NCI-H345 treated with DMSO at 0.1 percent for 48 hours (cell line): ENCODE measurements around the gene SLC25A26.

Experiments
- DNase-seq: peaks from one replicate; lab custom pipeline; 2025; ENCODE audit not compliant: unreplicated experiment; lab: John Stamatoyannopoulos, UW

SLC25A26 gene

GRCh38 chr3:66367979-66368378 lies 147.2 kb downstream of the SLC25A26 start:
- DNase-seq: no peak

DNA sequence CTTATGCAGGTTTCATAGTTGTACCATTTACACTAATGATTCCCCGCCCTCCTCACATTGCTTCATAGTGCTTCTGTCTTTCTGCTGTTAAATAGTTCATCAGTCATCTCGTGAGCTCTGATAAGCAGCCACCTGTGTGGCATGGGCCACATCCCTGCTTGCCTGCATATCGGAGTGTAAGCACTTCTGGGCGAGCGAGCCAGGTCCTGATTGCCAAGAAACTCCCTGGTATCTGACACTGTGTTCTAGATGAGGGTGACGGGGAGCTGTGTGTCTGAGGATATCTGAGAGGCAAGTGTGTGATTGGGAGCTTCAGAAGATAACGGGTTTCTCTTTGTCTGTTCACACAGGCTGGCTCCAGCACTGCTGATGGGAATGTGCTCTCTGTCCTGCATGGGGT lies 149.4 kb downstream of the SLC25A26 start:
- no peak for DNase-seq

DNA sequence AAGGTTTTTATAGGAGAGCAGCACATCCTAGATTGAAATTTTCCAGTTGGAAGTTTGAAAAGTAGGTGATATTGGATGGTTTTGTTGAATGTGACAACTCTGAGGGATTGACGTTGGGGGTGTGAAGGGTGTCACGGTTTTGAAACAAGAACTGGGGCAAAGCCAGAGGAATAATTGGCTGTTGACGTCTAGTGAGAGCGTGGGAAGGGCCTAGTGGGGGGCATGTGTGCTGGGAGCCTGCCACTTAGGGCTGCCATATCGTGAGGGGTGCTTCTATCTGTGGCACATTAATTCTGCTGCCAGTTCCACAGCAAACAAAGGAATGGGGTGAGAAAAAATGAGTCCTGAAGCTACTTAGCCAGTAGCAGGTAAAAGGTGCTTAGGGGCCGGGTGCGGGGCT lies 150.6 kb downstream of the SLC25A26 start:
- DNase-seq: no peak

DNA sequence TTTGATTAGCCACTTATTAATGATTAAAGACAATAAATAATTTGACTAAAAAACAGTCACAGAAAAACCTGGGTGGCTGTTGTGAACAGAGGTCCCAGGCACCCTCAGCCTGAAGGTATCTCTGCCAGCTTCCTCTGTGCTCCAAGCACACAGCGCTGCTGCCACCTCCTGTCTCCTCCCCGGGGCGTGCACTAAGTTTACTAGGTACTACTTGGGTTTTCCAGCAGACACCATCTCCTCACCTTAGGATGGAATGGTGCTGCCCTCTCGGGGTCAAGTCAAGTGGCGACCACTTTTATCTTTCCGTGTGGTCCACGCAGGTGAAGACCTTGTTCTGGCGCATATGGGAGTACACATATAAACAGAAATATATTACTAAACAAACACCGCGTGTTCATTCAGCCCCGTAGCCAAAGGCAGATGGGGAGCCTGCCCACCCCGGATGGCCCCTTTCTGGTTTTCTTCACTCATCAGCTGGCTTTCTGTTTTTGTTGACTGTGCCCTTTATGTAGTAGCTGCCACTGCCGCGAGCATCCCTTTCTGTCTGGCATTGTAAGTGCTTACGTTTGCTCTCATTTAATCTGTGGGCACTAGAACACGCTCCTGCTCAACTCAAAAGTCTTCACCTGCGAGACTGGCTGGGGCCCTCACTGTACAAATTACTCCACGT lies 152.0 kb downstream of the SLC25A26 start:
- DNase-seq: no peak

GRCh38 chr3:66376568-66376967 lies 155.8 kb downstream of the SLC25A26 start:
- no peak for DNase-seq

DNA sequence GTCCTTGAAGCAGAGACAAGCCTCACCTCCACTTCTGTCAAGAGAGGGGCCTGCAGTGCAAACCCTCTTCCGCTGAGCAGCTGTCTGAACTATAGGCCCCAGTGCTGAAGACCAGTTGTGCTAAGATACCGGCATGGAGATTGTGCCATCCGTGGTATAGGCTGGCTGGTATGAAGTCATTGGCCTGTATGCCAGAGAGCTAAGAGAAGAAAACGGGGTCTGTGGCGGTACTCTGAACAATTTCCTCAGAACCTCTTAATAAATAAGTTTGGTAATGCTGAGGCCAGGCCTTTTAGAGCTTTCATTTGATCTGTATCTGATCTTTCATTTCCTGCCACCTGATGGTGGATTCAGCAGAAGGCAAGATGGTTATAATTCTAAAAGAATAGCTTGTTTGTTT lies 157.0 kb downstream of the SLC25A26 start:
- no peak for DNase-seq

GRCh38 chr3:66378256-66378655 lies 157.5 kb downstream of the SLC25A26 start:
- no peak for DNase-seq

- DNase-seq: no peak
Measured at GRCh38 chr3:66379565-66379964, 158.8 kb downstream of the SLC25A26 start.

DNA sequence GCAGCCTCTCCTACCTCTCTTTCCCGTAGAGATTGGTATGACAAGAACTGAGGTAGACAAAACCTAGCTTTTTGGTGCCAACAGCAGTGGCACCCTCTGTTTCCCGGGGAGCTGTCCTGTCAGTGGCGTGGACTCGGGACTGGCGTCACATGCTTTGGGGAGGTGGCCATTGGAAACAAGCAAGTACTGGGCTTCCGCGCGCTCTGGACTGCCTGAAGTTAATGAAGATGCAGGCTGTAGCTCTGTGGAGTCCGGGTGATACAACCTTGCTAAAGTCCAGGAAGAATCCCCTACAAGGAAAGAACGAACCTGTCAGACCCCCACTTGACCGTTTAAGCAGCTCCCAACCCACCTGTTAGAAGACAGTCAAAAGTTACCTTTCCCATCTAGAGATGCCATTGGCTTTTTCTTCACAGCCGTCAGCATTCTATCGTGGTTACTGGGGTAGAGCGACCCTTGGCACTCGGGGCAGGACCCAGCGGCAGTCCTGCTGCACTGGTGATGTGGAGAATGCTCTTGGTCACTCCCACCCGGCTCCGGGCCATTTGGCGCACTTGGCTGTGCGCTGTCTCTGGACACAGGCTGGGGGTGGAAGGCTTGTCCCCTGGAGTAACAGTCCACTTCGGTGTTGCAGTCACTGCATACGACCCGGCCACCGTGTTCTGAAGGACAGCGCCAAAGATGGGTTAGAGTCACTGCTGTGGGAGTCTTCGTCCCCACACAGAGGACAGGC lies 159.6 kb downstream of the SLC25A26 start:
- no peak for DNase-seq

DNA sequence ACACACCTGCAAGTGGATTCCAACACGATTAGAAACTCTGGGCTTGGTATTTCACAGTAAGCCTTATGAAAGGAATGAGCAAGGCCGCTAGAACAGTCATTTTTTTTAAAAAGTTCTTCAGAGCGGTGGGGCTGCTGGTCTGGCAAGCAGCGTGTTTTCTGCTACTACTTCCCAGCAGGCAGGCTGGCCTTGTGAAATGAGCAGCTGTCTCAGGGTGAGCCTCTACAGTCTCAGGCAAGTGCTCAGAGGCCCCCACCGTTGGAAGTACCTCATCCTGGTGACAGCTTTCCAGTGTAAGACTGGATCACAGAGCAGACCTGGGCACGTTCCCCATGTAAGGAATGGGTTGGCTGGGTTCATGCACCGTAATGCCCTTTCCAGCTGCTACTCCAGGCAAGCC lies 160.8 kb downstream of the SLC25A26 start:
- no peak for DNase-seq

GRCh38 chr3:66382142-66382541 lies 161.3 kb downstream of the SLC25A26 start:
- DNase-seq: no peak

DNA sequence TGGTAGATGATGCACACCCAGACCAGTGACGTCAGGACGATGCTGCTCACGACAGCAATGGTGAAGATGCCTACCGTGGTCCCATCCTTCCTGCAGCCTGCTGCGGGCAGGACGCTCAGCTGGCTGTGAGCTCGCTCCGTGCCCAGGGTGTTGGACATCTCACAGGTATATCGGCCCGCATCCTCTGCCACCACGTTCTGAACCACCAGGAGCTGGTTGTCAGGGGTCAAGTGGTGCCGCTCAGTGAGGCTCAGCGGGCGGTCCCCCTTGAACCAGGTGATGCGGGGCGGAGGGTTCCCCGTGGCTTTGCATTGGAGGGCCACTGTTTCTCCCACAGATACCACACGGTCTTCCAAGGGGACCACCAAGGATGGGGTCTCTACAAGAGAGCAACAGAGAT lies 162.2 kb downstream of the SLC25A26 start:
- DNase-seq: no peak

DNA sequence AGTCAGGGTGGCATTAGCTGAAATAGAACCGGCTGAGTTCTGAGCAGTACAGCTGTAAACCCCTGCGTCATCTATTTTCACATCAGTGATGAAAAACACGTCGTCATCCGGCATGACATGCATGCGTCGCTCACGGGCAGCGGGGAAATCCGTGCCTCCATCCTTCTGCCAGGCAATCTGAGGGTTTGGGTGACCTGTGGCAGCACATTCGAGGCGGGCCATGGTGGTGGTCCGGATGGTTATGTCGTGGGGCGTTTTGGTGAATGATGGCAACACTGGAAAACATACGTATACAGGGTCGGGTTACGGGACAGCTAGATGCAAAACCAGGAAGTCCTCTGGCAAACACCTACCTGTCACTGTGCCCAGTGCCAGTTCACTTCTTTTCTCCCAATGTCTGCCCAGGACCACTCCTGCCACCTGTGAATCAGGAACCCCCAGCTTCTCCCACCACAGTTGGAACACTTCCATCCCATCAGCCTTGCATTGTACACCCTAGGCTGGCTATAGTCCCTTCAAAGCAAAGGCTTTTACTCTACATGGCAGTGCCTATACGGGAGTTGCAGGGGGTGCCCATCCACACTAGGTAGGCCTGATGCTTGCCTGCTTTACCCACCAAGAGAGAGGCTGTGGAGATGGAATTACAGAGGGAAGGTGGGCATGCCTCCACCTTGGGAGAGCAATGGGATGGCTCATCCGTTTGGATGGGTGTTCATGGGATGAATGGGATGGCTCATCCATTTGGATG lies 163.4 kb downstream of the SLC25A26 start:
- no peak for DNase-seq

GRCh38 chr3:66385066-66385465 lies 164.3 kb downstream of the SLC25A26 start:
- DNase-seq: no peak

GRCh38 chr3:66386011-66386924 lies 165.5 kb downstream of the SLC25A26 start:
- DNase-seq: no peak

DNA sequence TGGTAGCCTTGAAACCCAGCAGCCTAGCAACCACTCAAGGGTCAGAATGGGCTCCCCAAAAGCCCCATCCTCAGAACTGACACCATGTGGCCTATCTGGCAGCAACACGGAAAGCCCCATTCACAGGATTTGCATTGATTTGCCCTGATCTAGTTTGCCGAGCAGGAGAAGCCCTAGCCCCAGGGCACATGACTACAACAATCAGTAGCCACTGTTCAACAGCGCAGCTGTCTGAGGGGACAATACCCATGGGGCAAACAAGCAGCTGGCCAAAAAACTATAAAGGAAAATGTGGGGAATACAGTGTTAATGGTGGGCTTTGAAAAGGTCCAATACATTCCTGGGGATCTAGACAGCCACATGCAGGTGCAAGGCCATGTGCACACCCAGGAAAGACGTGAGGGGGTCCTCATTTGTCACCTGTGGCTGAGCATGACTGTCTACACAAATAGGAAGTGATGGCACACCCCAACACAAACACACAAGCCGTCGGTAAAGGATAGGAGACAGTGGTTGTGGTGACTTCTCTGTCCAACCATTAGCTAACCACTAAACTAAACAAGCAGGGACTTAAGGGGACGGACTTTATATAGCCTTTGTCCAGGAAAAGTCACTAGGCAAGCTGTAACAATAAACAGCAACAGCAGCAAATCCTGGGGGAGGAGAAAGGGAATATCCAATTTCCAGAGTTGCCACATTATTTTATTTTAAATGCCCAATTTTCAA lies 166.3 kb downstream of the SLC25A26 start:
- DNase-seq: no peak

GRCh38 chr3:66390013-66390412 lies 169.2 kb downstream of the SLC25A26 start:
- DNase-seq: no peak

DNA sequence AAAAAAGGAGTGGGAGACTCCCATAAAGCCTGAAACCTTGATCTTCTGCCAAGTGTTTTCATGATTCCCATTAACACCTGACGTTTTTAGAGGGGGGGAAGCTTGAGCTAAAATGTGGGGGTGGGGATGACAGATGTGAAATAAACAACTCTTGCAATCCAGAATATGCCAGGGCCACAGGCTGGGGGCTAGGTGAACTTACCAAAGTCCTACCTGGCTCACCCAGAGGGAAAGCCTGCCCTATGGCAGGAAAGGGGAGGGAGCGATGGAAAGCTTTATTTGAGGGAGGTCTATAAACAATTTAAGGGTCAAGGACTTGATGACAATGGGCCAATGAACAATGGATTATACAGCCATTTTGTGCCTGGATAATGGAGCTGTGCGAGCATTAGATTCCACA lies 171.7 kb downstream of the SLC25A26 start:
- no peak for DNase-seq

DNA sequence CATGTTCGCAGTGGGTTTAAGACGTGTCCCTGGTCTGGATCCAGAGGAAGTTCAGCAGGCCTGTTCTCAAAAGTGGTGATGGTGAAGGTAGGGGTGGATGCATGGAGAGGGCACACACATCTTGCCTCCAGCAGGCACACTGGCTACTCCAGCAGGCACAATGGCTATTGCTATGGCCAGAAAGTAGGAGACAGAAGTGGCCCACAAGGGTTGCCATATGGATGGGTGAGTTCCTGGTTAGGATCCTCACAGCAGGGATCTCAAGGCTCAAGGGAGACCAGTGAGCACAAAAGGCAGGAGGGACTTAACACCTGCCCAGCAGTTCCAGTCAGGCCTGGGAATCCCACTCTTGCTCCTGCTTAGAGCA lies 172.1 kb downstream of the SLC25A26 start:
- no peak for DNase-seq

- DNase-seq: no peak
Measured at GRCh38 chr3:66393333-66394005, 172.7 kb downstream of the SLC25A26 start.
